Esophagus muscularis mucosa (tissue), 4 donors: ENCODE results near the gene CASKIN2. TPM values are rescaled to one million over a fixed set of nuclear protein-coding genes. Genes with fewer than 3 reads are reported as not detected.

ENCODE experiments used
- DNase-seq: peaks from one replicate; pipeline ENCODE4 v3.0.0-alpha.2; 2017; ENCODE audit errors: extremely low spot score
- H3K27ac ChIP-seq, 4 donors: fragments of 200-600 bp; sonication (generic); replicated peaks in 1 of 4; 1 replicate in 3 of 4; 2 replicates in 1 of 4; pipeline ENCODE4 v1.5.1; 2016 to 2019; ENCODE audit warnings: mild to moderate bottlenecking in 1 of 4
- H3K27me3 ChIP-seq, 4 donors: fragments of 200-600 bp; sonication (generic); one replicate each; pipeline versions ENCODE4 v1.5.1 to v1.6.0; 2016 to 2019
- H3K36me3 ChIP-seq, 4 donors: fragments of 200-600 bp; sonication (generic); one replicate each; pipeline ENCODE4 v1.5.1; 2016 to 2019
- H3K4me1 ChIP-seq, 4 donors: fragments of 200-600 bp; sonication (generic); one replicate each; pipeline ENCODE4 v1.5.1; 2016 to 2019
- H3K4me3 ChIP-seq, 4 donors: fragments of 200-600 bp; sonication (generic); 1 replicate in 2 of 4; 2 replicates in 2 of 4; pipeline ENCODE4 v1.5.1; 2016 to 2019; ENCODE audit warnings: mild to moderate bottlenecking in 4 of 4, moderate library complexity in 1 of 4
- H3K9me3 ChIP-seq, 4 donors: fragments of 200-600 bp; sonication (generic); 1 replicate in 3 of 4; 2 replicates in 1 of 4; pipeline ENCODE4 v1.5.1; 2016 to 2019
- CTCF ChIP-seq, 3 experiments: fragments of 200-600 bp in 2 of 3; fragments of 450-650 bp in 1 of 3; sonication (generic) in 2 of 3; IDR thresholded peaks; one replicate each; pipeline ENCODE4 v1.5.1; 2017 to 2019; ENCODE audit warnings: antibody characterized with exemption in 3 of 3, mild to moderate bottlenecking in 2 of 3, moderate library complexity in 1 of 3
- EP300 ChIP-seq: sonication (generic); formaldehyde crosslinking; IDR thresholded peaks from one replicate; pipeline ENCODE4 v1.6.1; 2017; ENCODE audit warnings: antibody characterized with exemption
- POLR2A ChIP-seq: fragments of 450-650 bp; IDR thresholded peaks from one replicate; pipeline ENCODE4 v1.6.1; 2017; ENCODE audit warnings: antibody characterized with exemption, moderate library complexity, mild to moderate bottlenecking, low read depth
- POLR2AphosphoS5 ChIP-seq, 2 donors: sonication (generic); formaldehyde crosslinking; IDR thresholded peaks; one replicate each; pipeline ENCODE4 v1.6.1; 2017; ENCODE audit warnings: antibody characterized with exemption in 2 of 2
- WGBS: methylation state at CpG from one replicate; pipeline ENCODE4 v1.1.5; 2018; 5-methylcytosine and 5-hydroxymethylcytosine counted together
- intact Hi-C: fragments of 100-400 bp; cut with DNase I; formaldehyde crosslinking; loops from one replicate; pipeline ENCODE4 v1.15.1; 2023
- total RNA-seq, 4 donors: library from RNA; depleted of rRNA; stranded (reverse); fragments of >200 nt; gene quantifications; one replicate each; pipeline versions ENCODE4 v1.1.0 to v1.2.1, GENCODE V29; 2016

Gene CASKIN2
- total RNA-seq, 4 donors from 2014 or later: 16.2 to 43.5 (median 35.5) TPM

- intact Hi-C loops: loop anchor here (5.0 to 10.0 kb wide), 2 partner anchors 76 to 232 kb away; partner anchors contain the start of gene SLC25A19
- Histone ChIP-seq H3K9me3 (no peaks in the 10 kb centered on the region), H3K27me3 (no peaks in the 10 kb centered on the region), H3K4me1 (peaks cover 37 to 59% (median 49%) of the 10 kb centered on the region in 4 donors), H3K36me3 (peaks cover 0 to 41% (median 28%) of the 10 kb centered on the region in 4 donors), H3K27ac (peak overlapping the region; percentile 93 to 96 (median 94)), H3K4me3 (peak overlapping the region; percentile 92 to 98 (median 96))
- DNase-seq: no peak
- TF ChIP-seq POLR2AphosphoS5 (IDR thresholded peaks at IDR 0.05) (no peak), POLR2A (no peak), CTCF (IDR thresholded peaks at IDR 0.05) (no peak), EP300 (no peak)
- WGBS: 0% methylated on average over 3 of the region's 65 CpGs
Measured at GRCh38 chr17:75516619-75517296, 1.4 kb upstream of the CASKIN2 start.

GRCh38 chr17:75516255-75516618 is 900 bp upstream of the CASKIN2 start, which contains the start of gene TSEN54:
TSEN54 (plus strand) TSS chr17:75516528; CDS start chr17:75516561, 33 bp downstream.
- WGBS: 0% methylated on average over 3 of the region's 45 CpGs
- intact Hi-C loops: loop anchor here (5.0 to 10.0 kb wide), 2 partner anchors 76 to 231 kb away; partner anchors contain the start of gene SLC25A19
- Histone ChIP-seq H3K27me3 (no peaks in the 10 kb centered on the region), H3K36me3 (peaks cover 0 to 39% (median 24%) of the 10 kb centered on the region in 4 donors), H3K9me3 (no peaks in the 10 kb centered on the region), H3K4me1 (peaks cover 42 to 64% (median 55%) of the 10 kb centered on the region in 4 donors), H3K4me3 (peak within 1 kb of the TSS; percentile 92 to 98 (median 96)), H3K27ac (peak within 1 kb of the TSS; percentile 93 to 96 (median 94))
- DNase-seq: peak; percentile 96
- TF ChIP-seq POLR2AphosphoS5 (IDR thresholded peaks at IDR 0.05): peak in 1 of 2 donors; percentile 18
- TF ChIP-seq POLR2A: no peak

- peaks cover 48 to 76% (median 67%) of the 10 kb centered on the region in 4 donors for H3K4me1 ChIP-seq
- peaks cover 0 to 38% (median 18%) of the 10 kb centered on the region in 4 donors for H3K36me3 ChIP-seq
- WGBS: 0% methylated on average over 5 of the region's 50 CpGs
- TF ChIP-seq EP300 (no peak), CTCF (IDR thresholded peaks at IDR 0.05) (no peak), POLR2A (no peak), POLR2AphosphoS5 (IDR thresholded peaks at IDR 0.05) (peak in 1 of 2 donors; percentile 57)
- peak overlapping the region; percentile 92 to 98 (median 96) for H3K4me3 ChIP-seq
- no peak for DNase-seq
- H3K9me3 ChIP-seq: no peaks in the 10 kb centered on the region
- intact Hi-C loops: loop anchor here (1.0 to 10.0 kb wide), 3 partner anchors 77 to 230 kb away; partner anchors contain the start of gene SLC25A19
- peak overlapping the region; percentile 93 to 96 (median 94) for H3K27ac ChIP-seq
- no peaks in the 10 kb centered on the region for H3K27me3 ChIP-seq
Measured at GRCh38 chr17:75514919-75515495, 330 bp downstream of the CASKIN2 start.

- peak overlapping the region; percentile 92 to 98 (median 96) for H3K4me3 ChIP-seq
- intact Hi-C loops: loop anchor here (10.0 kb wide), 1 partner anchor 230 kb away; the partner anchor contains the start of gene SLC25A19
- DNase-seq: no peak
- no peaks in the 10 kb centered on the region for H3K9me3 ChIP-seq
- H3K4me1 ChIP-seq: peaks cover 52 to 82% (median 73%) of the 10 kb centered on the region in 4 donors
- peaks cover 0 to 37% (median 14%) of the 10 kb centered on the region in 4 donors for H3K36me3 ChIP-seq
- H3K27me3 ChIP-seq: no peaks in the 10 kb centered on the region
- peak overlapping the region; percentile 93 to 96 (median 94) for H3K27ac ChIP-seq
- no peak for TF ChIP-seq EP300
- no peak for TF ChIP-seq CTCF (IDR thresholded peaks at IDR 0.05)
- no peak for TF ChIP-seq POLR2A
- TF ChIP-seq POLR2AphosphoS5 (IDR thresholded peaks at IDR 0.05): peak in 1 of 2 donors; percentile 7
- 9% methylated on average over 7 of the region's 15 CpGs for WGBS
Measured at GRCh38 chr17:75514299-75514918, 928 bp downstream of the CASKIN2 start.
